HEK293 (cell line): Measurements from ENCODE around the gene HYPK.

Experiments used
- BCL11B ChIP-seq: fragments of 450-650 bp; formaldehyde crosslinking; IDR thresholded peaks from 2 replicates; pipeline ENCODE4 v1.5.1; 2016; ENCODE audit warnings: low read depth, missing biosample characterization, missing genetic modification characterization
- CTCF ChIP-seq: fragments of 450-650 bp; formaldehyde crosslinking; IDR thresholded peaks from 2 replicates; pipeline ENCODE4 v1.5.1; 2016; ENCODE audit warnings: missing biosample characterization, missing genetic modification characterization
- EGR2 ChIP-seq: fragments of 450-650 bp; formaldehyde crosslinking; IDR thresholded peaks from 2 replicates; pipeline ENCODE4 v1.5.1; 2016; ENCODE audit warnings: low read depth, missing biosample characterization, missing genetic modification characterization
- KLF8 ChIP-seq: fragments of 450-650 bp; formaldehyde crosslinking; IDR thresholded peaks from 2 replicates; pipeline ENCODE4 v1.5.1; 2016; ENCODE audit warnings: missing biosample characterization, missing genetic modification characterization
- PRDM10 ChIP-seq: fragments of 450-650 bp; formaldehyde crosslinking; IDR thresholded peaks from 2 replicates; pipeline ENCODE4 v1.5.1; 2016; ENCODE audit warnings: missing biosample characterization, missing genetic modification characterization
- ZBTB44 ChIP-seq: fragments of 450-650 bp; IDR thresholded peaks from 2 replicates; pipeline ENCODE4 v1.5.1; 2018; ENCODE audit warnings: missing biosample characterization, mild to moderate bottlenecking, missing genetic modification characterization
- ZBTB49 ChIP-seq: fragments of 450-650 bp; formaldehyde crosslinking; IDR thresholded peaks from 2 replicates; pipeline ENCODE4 v1.5.1; 2016; ENCODE audit warnings: missing biosample characterization, missing genetic modification characterization, low read depth
- ZFP37 ChIP-seq: fragments of 450-650 bp; formaldehyde crosslinking; IDR thresholded peaks from 2 replicates; pipeline ENCODE4 v1.5.1; 2016; ENCODE audit warnings: missing biosample characterization, missing genetic modification characterization
- ZNF114 ChIP-seq: fragments of 450-650 bp; formaldehyde crosslinking; IDR thresholded peaks from 2 replicates; pipeline ENCODE4 v1.5.0; 2017; ENCODE audit warnings: missing biosample characterization, missing genetic modification characterization
- ZNF146 ChIP-seq: fragments of 450-650 bp; formaldehyde crosslinking; IDR thresholded peaks from 2 replicates; pipeline ENCODE4 v1.5.1; 2016; ENCODE audit warnings: missing biosample characterization, missing genetic modification characterization
- ZNF157 ChIP-seq: fragments of 450-650 bp; formaldehyde crosslinking; IDR thresholded peaks from 2 replicates; pipeline ENCODE4 v1.5.1; 2016; ENCODE audit warnings: missing biosample characterization, missing genetic modification characterization
- ZNF19 ChIP-seq: fragments of 450-650 bp; formaldehyde crosslinking; IDR thresholded peaks from 2 replicates; pipeline ENCODE4; 2016; ENCODE audit warnings: missing biosample characterization, missing genetic modification characterization, low read depth
- ZNF26 ChIP-seq: fragments of 450-650 bp; formaldehyde crosslinking; IDR thresholded peaks from 2 replicates; pipeline ENCODE4 v1.5.1; 2016; ENCODE audit warnings: missing biosample characterization, missing genetic modification characterization
- ZNF302 ChIP-seq: fragments of 450-650 bp; formaldehyde crosslinking; IDR thresholded peaks from 2 replicates; pipeline ENCODE4 v1.5.1; 2016; ENCODE audit warnings: missing biosample characterization, missing genetic modification characterization, low read depth
- ZNF354C ChIP-seq: fragments of 450-650 bp; formaldehyde crosslinking; IDR thresholded peaks from 2 replicates; pipeline ENCODE4 v1.5.1; 2016; ENCODE audit warnings: missing biosample characterization, missing genetic modification characterization, low read depth, borderline replicate concordance
- ZNF404 ChIP-seq: fragments of 450-650 bp; formaldehyde crosslinking; IDR thresholded peaks from 2 replicates; pipeline ENCODE4 v1.5.1; 2017; ENCODE audit warnings: missing biosample characterization, missing genetic modification characterization
- ZNF488 ChIP-seq: fragments of 450-650 bp; formaldehyde crosslinking; IDR thresholded peaks from 2 replicates; pipeline ENCODE4 v1.5.1; 2016; ENCODE audit warnings: missing biosample characterization, missing genetic modification characterization
- ZNF600 ChIP-seq: fragments of 450-650 bp; formaldehyde crosslinking; IDR thresholded peaks from 2 replicates; pipeline ENCODE4 v1.5.1; 2016; ENCODE audit warnings: missing biosample characterization, missing genetic modification characterization
- ZNF670 ChIP-seq: fragments of 450-650 bp; formaldehyde crosslinking; IDR thresholded peaks from 2 replicates; pipeline ENCODE4 v1.5.1; 2016; ENCODE audit warnings: missing biosample characterization, missing genetic modification characterization, low read depth
- ZNF701 ChIP-seq: fragments of 450-650 bp; formaldehyde crosslinking; IDR thresholded peaks from 2 replicates; pipeline ENCODE4 v1.5.1; 2016; ENCODE audit warnings: missing biosample characterization, missing genetic modification characterization
- ZSCAN4 ChIP-seq: fragments of 450-650 bp; formaldehyde crosslinking; IDR thresholded peaks from 2 replicates; pipeline ENCODE4 v1.5.1; 2017; ENCODE audit warnings: missing biosample characterization, missing genetic modification characterization

Gene HYPK

GRCh38 chr15:43777267-43777914, 23.0 kb upstream of the HYPK start (continued):
- no peak for TF ChIP-seq ZNF114
- no peak for TF ChIP-seq ZNF354C (tag by site-specific recombination)
- TF ChIP-seq ZNF670 (tag by site-specific recombination) = no peak
- no peak for TF ChIP-seq ZNF302 (tag by site-specific recombination)
- TF ChIP-seq KLF8 (tag by site-specific recombination) = peak; percentile 27; the same call in 1 of the 2 replicates
- TF ChIP-seq ZNF404 (tag by site-specific recombination) = no peak
- no peak; the same call in 1 of the 2 replicates for TF ChIP-seq ZNF146 (tag by site-specific recombination)
- TF ChIP-seq PRDM10 (tag by site-specific recombination) = no peak
- TF ChIP-seq ZNF157 (tag by site-specific recombination) = no peak
- no peak for TF ChIP-seq ZNF701 (tag by site-specific recombination)
- no peak for TF ChIP-seq ZNF26 (tag by site-specific recombination)
- TF ChIP-seq ZFP37 (tag by site-specific recombination) = no peak; the same call in 1 of the 2 replicates
- TF ChIP-seq ZNF600 (tag by site-specific recombination) = peak; percentile 82
- 0 out of 2 replicates have a peak, but pooled peaks have one; percentile 19 for TF ChIP-seq ZSCAN4 (tag by site-specific recombination)
- TF ChIP-seq ZBTB44 (tag by site-specific recombination) = no peak
- no peak for TF ChIP-seq BCL11B (tag by site-specific recombination)
- no peak for TF ChIP-seq ZNF19 (tag by site-specific recombination)
- no peak for TF ChIP-seq EGR2 (tag by site-specific recombination)
- TF ChIP-seq ZNF488 (tag by site-specific recombination) = no peak
- no peak for TF ChIP-seq ZBTB49 (tag by site-specific recombination)
- peak; percentile 87 for TF ChIP-seq CTCF (tag by site-specific recombination)
